Measurements from ENCODE around the gene PIAS4.

The PIAS4 gene

GRCh38 chr19:3975144-3975543, 32.4 kb upstream of the PIAS4 start:
- no peak for TF ChIP-seq CTCF (IDR thresholded peaks at IDR 0.05; ENCODE audit: poor library complexity, severe bottlenecking)
- Histone ChIP-seq H3K4me1 (ENCODE audit: insufficient read depth, poor library complexity, severe bottlenecking) (no peaks in the 10 kb centered on the region), H3K36me3 (ENCODE audit: low read depth) (peaks cover 51% of the 10 kb centered on the region), H3K4me3 (ENCODE audit: severe bottlenecking) (no peak overlapping the region), H3K9me3 (ENCODE audit: severe bottlenecking) (no peaks in the 10 kb centered on the region), H3K27me3 (ENCODE audit: insufficient read depth, poor library complexity, severe bottlenecking) (no peaks in the 10 kb centered on the region), H3K27ac (ENCODE audit: poor library complexity, severe bottlenecking) (no peak overlapping the region)
- no peak for DNase-seq (ENCODE audit: low spot score)
- no peak for ATAC-seq (ENCODE audit: low read depth)

DNA sequence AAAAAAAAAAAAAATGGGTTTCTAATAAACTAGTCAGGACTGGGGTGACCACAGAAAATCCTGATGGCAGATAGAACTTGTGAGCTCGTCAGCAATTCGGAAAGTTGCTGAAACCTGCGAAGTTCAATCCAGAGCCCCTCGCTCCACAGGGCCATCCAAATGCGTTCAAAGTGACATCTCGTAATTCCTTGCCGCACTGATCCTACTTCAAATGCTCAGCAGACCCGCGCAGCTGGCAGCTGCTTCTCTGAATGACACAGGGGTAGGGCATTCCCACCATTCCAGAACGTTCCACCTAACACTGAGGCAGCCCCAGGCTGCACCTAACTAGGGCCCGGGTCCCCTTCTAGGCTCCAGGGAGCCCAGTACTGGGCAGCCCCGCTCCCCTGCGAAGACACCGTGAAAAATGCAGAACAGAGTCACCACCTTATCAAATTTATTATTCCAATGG, 31.9 kb upstream of the PIAS4 start:
- Histone ChIP-seq H3K27me3 (ENCODE audit: insufficient read depth, poor library complexity, severe bottlenecking) (no peaks in the 10 kb centered on the region), H3K27ac (ENCODE audit: poor library complexity, severe bottlenecking) (no peak overlapping the region), H3K36me3 (ENCODE audit: low read depth) (peaks cover 57% of the 10 kb centered on the region), H3K4me1 (ENCODE audit: insufficient read depth, poor library complexity, severe bottlenecking) (no peaks in the 10 kb centered on the region), H3K9me3 (ENCODE audit: severe bottlenecking) (no peaks in the 10 kb centered on the region), H3K4me3 (ENCODE audit: severe bottlenecking) (no peak overlapping the region)
- no peak for TF ChIP-seq CTCF (IDR thresholded peaks at IDR 0.05; ENCODE audit: poor library complexity, severe bottlenecking)
- ATAC-seq (ENCODE audit: low read depth) (no peak), DNase-seq (ENCODE audit: low spot score) (no peak)

DNA sequence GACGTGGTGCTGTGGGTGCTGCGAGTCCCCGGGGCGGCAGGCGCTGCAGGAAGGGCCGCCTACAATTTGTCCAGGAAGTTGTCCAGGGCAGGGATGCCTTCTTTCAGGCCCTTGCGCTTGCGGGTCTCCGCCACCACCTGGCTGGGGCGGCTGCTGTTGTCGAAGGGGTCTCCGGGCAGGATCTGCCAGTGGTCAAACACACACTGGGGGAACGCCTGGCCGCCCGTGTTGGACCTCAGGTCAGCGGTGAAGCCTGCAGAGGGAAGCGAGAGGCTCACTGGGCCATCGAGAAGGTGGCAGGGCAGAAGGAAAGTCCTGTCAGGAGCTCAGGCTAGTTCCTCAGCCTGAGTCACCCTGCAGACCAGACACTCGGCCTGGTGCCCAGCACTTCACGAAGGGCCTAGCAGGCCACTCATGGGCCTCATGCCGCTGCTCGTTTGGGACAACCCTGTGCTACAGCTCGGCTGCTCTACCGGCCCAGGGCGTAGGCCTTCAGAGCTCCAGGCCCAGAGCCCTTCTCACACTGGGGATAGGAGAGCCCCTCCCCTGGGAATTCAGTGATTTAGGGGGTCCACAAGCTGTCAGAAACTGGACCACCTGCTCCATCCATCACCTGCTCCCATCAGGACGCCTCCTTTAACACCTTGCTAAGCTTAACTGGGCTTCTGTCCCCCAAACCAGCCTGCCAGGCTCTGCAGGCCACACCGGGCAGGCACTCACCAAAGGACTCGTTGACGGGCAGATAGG, 30.9 kb upstream of the PIAS4 start:
- peaks cover 67% of the 10 kb centered on the region for H3K36me3 ChIP-seq (ENCODE audit: low read depth)
- H3K4me1 ChIP-seq (ENCODE audit: insufficient read depth, poor library complexity, severe bottlenecking), result no peaks in the 10 kb centered on the region
- no peak for DNase-seq (ENCODE audit: low spot score)
- H3K9me3 ChIP-seq (ENCODE audit: severe bottlenecking), result no peaks in the 10 kb centered on the region
- H3K27ac ChIP-seq (ENCODE audit: poor library complexity, severe bottlenecking), result no peak overlapping the region
- ATAC-seq (ENCODE audit: low read depth), result no peak
- no peak overlapping the region for H3K4me3 ChIP-seq (ENCODE audit: severe bottlenecking)
- no peaks in the 10 kb centered on the region for H3K27me3 ChIP-seq (ENCODE audit: insufficient read depth, poor library complexity, severe bottlenecking)
- TF ChIP-seq CTCF (IDR thresholded peaks at IDR 0.05; ENCODE audit: poor library complexity, severe bottlenecking), result no peak

GRCh38 chr19:3977242-3978143, 30.0 kb upstream of the PIAS4 start:
- DNase-seq (ENCODE audit: low spot score) (no peak), ATAC-seq (ENCODE audit: low read depth) (no peak)
- H3K36me3 ChIP-seq (ENCODE audit: low read depth), result peaks cover 75% of the 10 kb centered on the region
- no peak for TF ChIP-seq CTCF (IDR thresholded peaks at IDR 0.05; ENCODE audit: poor library complexity, severe bottlenecking)
- no peak overlapping the region for H3K27ac ChIP-seq (ENCODE audit: poor library complexity, severe bottlenecking)
- H3K9me3 ChIP-seq (ENCODE audit: severe bottlenecking), result no peaks in the 10 kb centered on the region
- no peak overlapping the region for H3K4me3 ChIP-seq (ENCODE audit: severe bottlenecking)
- H3K4me1 ChIP-seq (ENCODE audit: insufficient read depth, poor library complexity, severe bottlenecking), result no peaks in the 10 kb centered on the region
- H3K27me3 ChIP-seq (ENCODE audit: insufficient read depth, poor library complexity, severe bottlenecking), result no peaks in the 10 kb centered on the region

All from RWPE2 (cell line).